22Rv1 (cell line): Measurements from ENCODE around the gene ADRA1B.

Source experiments
- CTCF ChIP-seq: fragments of 450-650 bp; IDR thresholded peaks from 2 replicates; pipeline ENCODE4 v1.5.1; 2017; ENCODE audit warnings: mild to moderate bottlenecking
- ZFX ChIP-seq: fragments of 450-650 bp; IDR thresholded peaks from 2 replicates; pipeline ENCODE4 v1.6.1; 2017; ENCODE audit warnings: antibody characterized with exemption, borderline replicate concordance

GRCh38 chr5:159955056-159955624 is 38.9 kb downstream of the ADRA1B start:
- TF ChIP-seq CTCF (no peak), ZFX (no peak)
